H1 (cell line): ENCODE data around the gene PARD6B. TPM values are rescaled to one million over a fixed set of nuclear protein-coding genes. Genes with fewer than 3 reads are reported as not detected.

ENCODE experiments used
- ATF3 ChIP-seq: IDR thresholded peaks from 2 replicates; pipeline ENCODE4 v1.6.1; 2011; ENCODE audit warnings: low read depth, mild to moderate bottlenecking, low read length; ENCODE audit not compliant: insufficient read depth
- CEBPB ChIP-seq: IDR thresholded peaks from 2 replicates; pipeline ENCODE4 v1.6.1; 2012; ENCODE audit warnings: low read depth, low read length
- POLR2A ChIP-seq, 2 experiments: IDR thresholded peaks; 1 replicate in 1 of 2; 2 replicates in 1 of 2; pipeline ENCODE4 v1.6.1; 2011; ENCODE audit warnings: low read depth in 2 of 2, low read length in 2 of 2, mild to moderate bottlenecking in 2 of 2; ENCODE audit errors: control extremely low read depth in 1 of 2
- POU5F1 ChIP-seq: IDR thresholded peaks from 2 replicates; pipeline ENCODE4 v1.6.1; 2011; ENCODE audit warnings: low read depth, mild to moderate bottlenecking, low read length, moderate library complexity
- polyA plus RNA-seq, 7 experiments: library from polyadenylated mRNA; depleted of rRNA in 3 of 7; stranded (reverse) in 5 of 7; unstranded in 2 of 7; fragments of >200 nt in 5 of 7; fragments of 200-250 nt in 2 of 7; gene quantifications; 1 replicate in 5 of 7; 2 replicates in 1 of 7; 4 replicates in 1 of 7; pipeline versions ENCODE4 v1.2.1 to v1.2.3, GENCODE V29; 2011 to 2013; ENCODE audit warnings: missing spikeins in 2 of 7, mixed read lengths in 2 of 7
- total RNA-seq: library from RNA; stranded (reverse); fragmentation: NEBNext Ultra II Directional; extraction: Animal tissue kit (Norgen Biotek cat#: 25700); gene quantifications from 2 replicates; pipeline ENCODE4 v1.2.1, GENCODE V29; 2021
- TF ChIP-seq, protein P1 (sequence below): fragments of 300-600 bp; sonication (generic); IDR thresholded peaks from 2 replicates; pipeline ENCODE4 v1.7.1; 2012; ENCODE audit warnings: low read length, moderate library complexity, mild to moderate bottlenecking, inconsistent platforms; ENCODE audit not compliant: insufficient replicate concordance

Gene PARD6B
- total and polyA plus RNA-seq, 2 of the 8 experiments (the other 6 are each of a cell fraction or from before 2014, with no cell fraction given) = 5.2 to 34.1 TPM

GRCh38 chr20:50762045-50762422 lies 30.7 kb downstream of the PARD6B start (continued):
- TF ChIP-seq, protein P1, sequence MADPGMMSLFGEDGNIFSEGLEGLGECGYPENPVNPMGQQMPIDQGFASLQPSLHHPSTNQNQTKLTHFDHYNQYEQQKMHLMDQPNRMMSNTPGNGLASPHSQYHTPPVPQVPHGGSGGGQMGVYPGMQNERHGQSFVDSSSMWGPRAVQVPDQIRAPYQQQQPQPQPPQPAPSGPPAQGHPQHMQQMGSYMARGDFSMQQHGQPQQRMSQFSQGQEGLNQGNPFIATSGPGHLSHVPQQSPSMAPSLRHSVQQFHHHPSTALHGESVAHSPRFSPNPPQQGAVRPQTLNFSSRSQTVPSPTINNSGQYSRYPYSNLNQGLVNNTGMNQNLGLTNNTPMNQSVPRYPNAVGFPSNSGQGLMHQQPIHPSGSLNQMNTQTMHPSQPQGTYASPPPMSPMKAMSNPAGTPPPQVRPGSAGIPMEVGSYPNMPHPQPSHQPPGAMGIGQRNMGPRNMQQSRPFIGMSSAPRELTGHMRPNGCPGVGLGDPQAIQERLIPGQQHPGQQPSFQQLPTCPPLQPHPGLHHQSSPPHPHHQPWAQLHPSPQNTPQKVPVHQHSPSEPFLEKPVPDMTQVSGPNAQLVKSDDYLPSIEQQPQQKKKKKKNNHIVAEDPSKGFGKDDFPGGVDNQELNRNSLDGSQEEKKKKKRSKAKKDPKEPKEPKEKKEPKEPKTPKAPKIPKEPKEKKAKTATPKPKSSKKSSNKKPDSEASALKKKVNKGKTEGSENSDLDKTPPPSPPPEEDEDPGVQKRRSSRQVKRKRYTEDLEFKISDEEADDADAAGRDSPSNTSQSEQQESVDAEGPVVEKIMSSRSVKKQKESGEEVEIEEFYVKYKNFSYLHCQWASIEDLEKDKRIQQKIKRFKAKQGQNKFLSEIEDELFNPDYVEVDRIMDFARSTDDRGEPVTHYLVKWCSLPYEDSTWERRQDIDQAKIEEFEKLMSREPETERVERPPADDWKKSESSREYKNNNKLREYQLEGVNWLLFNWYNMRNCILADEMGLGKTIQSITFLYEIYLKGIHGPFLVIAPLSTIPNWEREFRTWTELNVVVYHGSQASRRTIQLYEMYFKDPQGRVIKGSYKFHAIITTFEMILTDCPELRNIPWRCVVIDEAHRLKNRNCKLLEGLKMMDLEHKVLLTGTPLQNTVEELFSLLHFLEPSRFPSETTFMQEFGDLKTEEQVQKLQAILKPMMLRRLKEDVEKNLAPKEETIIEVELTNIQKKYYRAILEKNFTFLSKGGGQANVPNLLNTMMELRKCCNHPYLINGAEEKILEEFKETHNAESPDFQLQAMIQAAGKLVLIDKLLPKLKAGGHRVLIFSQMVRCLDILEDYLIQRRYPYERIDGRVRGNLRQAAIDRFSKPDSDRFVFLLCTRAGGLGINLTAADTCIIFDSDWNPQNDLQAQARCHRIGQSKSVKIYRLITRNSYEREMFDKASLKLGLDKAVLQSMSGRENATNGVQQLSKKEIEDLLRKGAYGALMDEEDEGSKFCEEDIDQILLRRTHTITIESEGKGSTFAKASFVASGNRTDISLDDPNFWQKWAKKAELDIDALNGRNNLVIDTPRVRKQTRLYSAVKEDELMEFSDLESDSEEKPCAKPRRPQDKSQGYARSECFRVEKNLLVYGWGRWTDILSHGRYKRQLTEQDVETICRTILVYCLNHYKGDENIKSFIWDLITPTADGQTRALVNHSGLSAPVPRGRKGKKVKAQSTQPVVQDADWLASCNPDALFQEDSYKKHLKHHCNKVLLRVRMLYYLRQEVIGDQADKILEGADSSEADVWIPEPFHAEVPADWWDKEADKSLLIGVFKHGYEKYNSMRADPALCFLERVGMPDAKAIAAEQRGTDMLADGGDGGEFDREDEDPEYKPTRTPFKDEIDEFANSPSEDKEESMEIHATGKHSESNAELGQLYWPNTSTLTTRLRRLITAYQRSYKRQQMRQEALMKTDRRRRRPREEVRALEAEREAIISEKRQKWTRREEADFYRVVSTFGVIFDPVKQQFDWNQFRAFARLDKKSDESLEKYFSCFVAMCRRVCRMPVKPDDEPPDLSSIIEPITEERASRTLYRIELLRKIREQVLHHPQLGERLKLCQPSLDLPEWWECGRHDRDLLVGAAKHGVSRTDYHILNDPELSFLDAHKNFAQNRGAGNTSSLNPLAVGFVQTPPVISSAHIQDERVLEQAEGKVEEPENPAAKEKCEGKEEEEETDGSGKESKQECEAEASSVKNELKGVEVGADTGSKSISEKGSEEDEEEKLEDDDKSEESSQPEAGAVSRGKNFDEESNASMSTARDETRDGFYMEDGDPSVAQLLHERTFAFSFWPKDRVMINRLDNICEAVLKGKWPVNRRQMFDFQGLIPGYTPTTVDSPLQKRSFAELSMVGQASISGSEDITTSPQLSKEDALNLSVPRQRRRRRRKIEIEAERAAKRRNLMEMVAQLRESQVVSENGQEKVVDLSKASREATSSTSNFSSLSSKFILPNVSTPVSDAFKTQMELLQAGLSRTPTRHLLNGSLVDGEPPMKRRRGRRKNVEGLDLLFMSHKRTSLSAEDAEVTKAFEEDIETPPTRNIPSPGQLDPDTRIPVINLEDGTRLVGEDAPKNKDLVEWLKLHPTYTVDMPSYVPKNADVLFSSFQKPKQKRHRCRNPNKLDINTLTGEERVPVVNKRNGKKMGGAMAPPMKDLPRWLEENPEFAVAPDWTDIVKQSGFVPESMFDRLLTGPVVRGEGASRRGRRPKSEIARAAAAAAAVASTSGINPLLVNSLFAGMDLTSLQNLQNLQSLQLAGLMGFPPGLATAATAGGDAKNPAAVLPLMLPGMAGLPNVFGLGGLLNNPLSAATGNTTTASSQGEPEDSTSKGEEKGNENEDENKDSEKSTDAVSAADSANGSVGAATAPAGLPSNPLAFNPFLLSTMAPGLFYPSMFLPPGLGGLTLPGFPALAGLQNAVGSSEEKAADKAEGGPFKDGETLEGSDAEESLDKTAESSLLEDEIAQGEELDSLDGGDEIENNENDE = no peak
- no peak for TF ChIP-seq POU5F1
- no peak for TF ChIP-seq POLR2A (IDR thresholded peaks at IDR 0.05; ENCODE audit: control extremely low read depth in 1 of 2, low read depth in 2 of 2, low read length in 2 of 2)
- TF ChIP-seq CEBPB = no peak
- TF ChIP-seq ATF3 = no peak
- TF ChIP-seq, all 59 proteins: peak for 0
